T-helper 22 cell (primary cell): Measurements from ENCODE around the gene C5orf15.
A peak's percentile ranks its signal among the peaks of the same experiment; 100 is the strongest.

Experiments
- DNase-seq: peaks from one replicate; pipeline ENCODE4 v3.0.0-alpha.2; 2020; ENCODE audit warnings: low read depth

The C5orf15 gene

DNA sequence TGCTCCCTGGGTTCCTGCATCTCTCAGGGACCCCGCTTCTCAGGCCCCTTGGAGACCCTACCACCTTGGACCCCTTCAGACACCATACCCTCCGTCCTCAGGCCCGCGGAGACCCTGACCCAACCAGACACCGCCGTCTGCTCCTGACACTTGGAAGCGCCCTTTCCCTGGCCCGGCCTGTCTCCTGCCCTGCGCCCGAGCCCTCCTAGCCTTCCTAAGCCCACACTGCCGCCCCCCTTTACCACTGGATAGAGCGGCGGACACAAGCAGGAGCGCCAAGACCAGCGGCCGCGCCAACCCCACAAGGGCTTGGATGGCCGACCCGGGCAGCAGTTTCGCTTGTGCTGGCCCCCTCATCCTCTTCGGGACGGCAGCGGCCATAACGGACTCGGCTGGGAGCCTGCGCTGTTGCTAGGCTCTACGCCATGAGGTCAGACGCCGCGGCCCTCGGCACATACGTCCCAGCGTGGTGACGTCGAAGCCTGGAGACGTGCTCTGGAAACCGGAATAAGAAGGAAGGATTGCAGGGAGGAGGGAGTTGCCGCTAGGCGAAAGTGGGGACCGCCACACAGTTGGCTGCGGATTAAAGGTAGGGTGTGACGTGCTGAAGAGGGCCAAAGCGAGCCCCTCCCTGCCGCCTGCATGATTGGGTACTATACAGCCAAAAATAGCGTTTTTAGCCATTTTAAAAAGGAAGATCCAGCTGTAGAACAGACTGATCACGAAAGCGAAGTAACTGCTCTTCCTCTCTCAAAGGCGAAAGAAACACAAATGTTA is at the start of gene C5orf15:
TSS of gene C5orf15 (minus strand) at position 422 of the 777 bp plus-strand sequence. CDS start at position 381, 41 bp downstream.
- peak; percentile 91 for DNase-seq

GRCh38 chr5:134008266-134008749 is 39.9 kb upstream of the C5orf15 start:
- no peak for DNase-seq

GRCh38 chr5:134007581-134008265 is 39.3 kb upstream of the C5orf15 start:
- DNase-seq, result no peak

- DNase-seq, result no peak
Measured at GRCh38 chr5:134006115-134006514, 37.7 kb upstream of the C5orf15 start.

- DNase-seq, result no peak
Measured at GRCh38 chr5:134005417-134006061, 37.1 kb upstream of the C5orf15 start.

DNA sequence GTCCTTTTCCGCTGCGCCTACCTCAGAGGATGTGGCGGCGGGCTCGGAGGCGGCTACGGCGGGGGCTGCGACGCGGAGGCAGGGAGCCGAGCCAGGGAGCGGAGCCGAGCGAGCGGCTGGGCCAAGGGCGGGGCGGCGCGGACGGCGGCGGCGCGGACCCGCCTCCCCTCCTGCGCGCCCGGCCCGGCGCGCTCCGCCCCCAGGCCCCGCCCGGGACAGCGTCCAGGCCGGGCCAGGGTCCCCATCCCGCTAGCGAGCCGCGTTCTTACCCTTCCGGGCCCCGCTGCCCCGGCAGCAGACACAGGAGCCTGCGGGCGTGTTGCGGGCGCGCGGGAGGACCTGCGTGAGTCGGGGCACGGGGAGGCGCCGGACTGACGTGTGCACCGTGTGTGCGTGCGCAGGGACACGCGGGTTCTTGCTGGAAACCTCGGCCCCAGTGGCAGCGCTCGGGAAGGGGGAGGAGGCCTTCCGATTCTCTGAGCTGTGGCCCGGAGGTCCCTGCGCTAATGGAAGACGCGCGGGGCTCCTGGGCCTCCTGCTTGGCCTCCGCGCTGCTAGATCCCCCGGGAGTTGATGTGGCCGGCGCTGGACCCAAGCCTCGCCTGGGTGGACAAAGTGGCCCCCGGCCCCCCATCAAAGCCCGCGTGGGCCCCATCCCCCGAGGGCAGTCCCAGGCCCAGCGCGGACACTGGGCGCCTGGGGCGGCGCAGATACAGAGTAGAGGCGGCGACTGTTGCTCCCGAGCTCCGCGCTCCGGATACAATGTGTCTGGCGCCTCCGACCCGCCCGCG is 36.4 kb upstream of the C5orf15 start, which contains the start of gene VDAC1:
TSS of gene VDAC1 (minus strand) at position 350 of the 791 bp plus-strand sequence. CDS start 11,963 bp downstream, outside the sequence.
- DNase-seq, result peak; percentile 90

- DNase-seq, result peak; percentile 15
Measured at GRCh38 chr5:134003817-134004625, 35.6 kb upstream of the C5orf15 start.

DNA sequence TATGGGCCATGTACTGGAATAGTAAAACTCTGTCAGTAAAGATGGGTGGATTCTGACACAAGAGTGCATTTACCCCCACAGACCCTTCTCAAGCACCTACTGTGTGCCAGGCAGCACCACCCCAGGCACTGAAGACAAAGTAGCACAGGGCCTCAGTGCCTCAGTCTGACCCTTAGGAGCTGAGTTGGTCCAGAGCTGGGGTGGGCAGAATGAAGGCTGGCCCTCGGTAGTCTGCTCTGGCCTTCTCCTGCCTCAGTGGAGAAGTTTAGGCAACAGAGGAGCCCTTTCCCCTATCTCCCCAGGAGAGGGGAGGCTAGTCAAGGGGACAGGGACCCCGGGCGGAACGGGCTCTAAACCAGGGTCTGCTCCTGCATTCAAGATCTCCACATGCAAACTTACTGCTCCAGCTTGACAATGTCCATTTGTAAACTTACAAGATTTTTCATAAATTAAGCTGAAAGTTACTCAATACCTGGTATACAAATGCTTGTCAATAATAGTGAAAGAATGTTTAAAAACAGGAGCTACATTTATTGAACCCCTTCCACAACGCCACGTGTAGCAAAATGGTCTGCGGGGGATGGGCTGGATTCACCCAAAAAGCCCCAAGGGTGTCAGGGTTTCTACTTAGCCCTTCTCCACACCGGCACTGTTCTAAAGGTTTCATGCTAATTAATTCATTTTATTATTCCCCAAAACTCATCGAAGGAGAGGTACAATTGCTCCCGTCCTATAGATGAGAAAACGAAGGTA is 34.8 kb upstream of the C5orf15 start:
- DNase-seq, result no peak

DNA sequence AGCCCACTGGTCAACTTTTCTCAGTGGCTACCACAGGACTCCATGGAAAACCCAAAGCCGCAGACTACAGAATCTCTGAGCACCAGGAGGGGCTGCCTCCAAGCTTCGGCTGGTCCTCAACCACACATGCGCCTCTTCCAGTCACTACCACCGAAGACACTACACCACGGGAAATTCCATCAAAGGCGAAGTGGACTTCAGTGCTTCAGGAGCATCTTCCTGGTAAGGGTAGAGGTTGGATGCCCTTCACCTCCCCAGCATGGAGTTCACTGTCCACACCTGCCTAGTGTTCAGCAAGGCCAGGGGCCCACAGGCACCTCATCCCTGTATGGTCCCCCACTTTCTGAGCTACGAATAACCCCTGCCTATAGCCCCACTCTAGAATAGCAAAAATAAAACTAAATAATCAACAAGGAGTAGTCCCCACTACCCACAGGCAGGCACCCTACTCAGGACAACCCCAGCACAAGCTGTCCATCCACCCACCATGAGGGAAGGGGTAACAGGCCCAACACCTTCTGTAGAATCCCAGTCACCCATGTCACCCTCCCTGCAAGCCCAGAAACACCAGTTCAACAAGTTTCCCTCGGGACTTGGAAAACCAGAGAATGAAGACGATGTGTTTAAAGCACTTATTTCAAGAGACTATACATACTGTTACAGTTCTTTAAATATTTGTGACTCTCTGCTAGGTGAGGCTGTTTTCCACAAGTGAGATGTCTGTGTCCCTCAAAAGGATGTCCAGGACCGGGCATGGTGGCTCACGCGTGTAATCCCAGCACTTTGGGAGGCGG is 33.7 kb upstream of the C5orf15 start:
- no peak for DNase-seq

GRCh38 chr5:134000696-134001453 is 32.5 kb upstream of the C5orf15 start:
- DNase-seq, result no peak

GRCh38 chr5:134000091-134000511 is 31.7 kb upstream of the C5orf15 start:
- no peak for DNase-seq

DNA sequence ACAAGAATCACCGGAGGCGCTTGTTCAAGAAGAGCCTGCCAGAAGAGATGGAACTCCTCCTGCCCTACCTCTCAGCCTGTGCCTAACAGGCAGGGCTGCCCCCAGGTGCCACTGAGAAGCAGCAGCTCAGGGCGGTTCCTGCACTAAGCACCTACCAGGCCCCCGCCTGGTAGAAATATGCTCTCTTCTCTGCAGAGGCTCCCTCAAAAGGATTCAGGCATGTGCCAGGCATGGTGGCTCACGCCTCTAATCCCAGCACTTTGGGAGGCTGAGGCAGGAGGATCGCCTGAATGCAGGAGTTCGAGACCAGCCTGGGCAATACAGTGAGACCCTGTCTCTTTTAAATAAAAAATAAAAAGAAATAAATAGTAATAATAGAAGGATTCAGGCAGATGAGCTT is 30.4 kb upstream of the C5orf15 start:
- no peak for DNase-seq

- DNase-seq, result no peak
Measured at GRCh38 chr5:133998042-133998441, 29.6 kb upstream of the C5orf15 start.

- DNase-seq, result no peak
Measured at GRCh38 chr5:133996683-133997252, 28.3 kb upstream of the C5orf15 start.

DNA sequence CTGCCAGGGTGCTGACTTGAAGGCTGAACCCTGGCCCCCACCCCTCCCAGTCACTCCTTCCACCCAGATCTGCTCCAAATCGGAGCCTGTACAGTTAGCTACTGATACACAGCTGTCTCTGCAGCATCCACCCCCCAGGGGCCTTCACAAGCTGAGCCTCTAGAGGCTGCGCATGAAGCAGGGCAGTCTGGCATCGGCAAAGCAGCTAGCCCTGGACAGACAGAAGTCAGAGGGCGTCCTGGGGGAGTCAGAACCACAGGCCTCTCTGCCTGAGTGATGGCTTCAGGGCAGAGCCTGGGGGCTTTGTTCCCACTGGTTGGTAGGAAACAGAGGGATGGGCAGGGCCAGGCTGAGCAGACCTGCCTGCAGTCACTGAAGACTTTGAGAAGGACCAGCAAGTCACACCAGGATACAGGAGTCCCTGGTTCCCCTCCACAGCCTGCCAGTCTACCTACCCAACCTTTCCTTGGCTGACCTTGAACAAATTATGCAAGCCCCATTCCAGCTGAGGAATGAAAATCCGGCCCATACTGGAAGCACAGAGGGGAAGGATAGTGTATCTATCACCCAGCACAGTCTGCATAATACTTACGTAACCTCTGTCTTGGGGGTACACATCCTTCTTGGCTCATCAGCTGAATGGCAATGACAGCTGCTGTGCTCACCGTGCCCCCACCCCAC is 27.6 kb upstream of the C5orf15 start:
- DNase-seq, result no peak

GRCh38 chr5:133995341-133995740 is 26.9 kb upstream of the C5orf15 start:
- DNase-seq, result no peak

GRCh38 chr5:133994990-133995333 is 26.5 kb upstream of the C5orf15 start:
- DNase-seq, result no peak
